Stimulated activated effector memory CD8-positive, alpha-beta T cell treated with anti-CD3 and anti-CD28 coated beads, Interleukin-12 subunit alpha, Interleukin-12 subunit beta, amount 100 ng/mL, for 72 hours (primary cell): ENCODE measurements around the gene OGDHL.
"Not testable (repeated sequence)": the region's sequence is repeated elsewhere in the genome, so short reads cannot be mapped to it uniquely, and the experiment has no call there.

Source experiments
- ATAC-seq: fragments of 150-1000 bp; cut with Tn5 transposase; 2 replicates; pipeline ENCODE4 v1.10.0; 2021
- DNase-seq, 2 donors: peaks; one replicate each; pipeline ENCODE4 v3.0.0; 2021 to 2022; ENCODE audit warnings: low spot score in 2 of 2
- H3K27ac Mint-ChIP-seq: one replicate; pipeline ENCODE4 v1.8.0; 2022; ENCODE audit warnings: mild to moderate bottlenecking, mixed read lengths
- H3K36me3 Mint-ChIP-seq: one replicate; pipeline ENCODE4 v1.8.0; 2022; ENCODE audit warnings: mild to moderate bottlenecking, mixed read lengths
- H3K4me1 Mint-ChIP-seq: one replicate; pipeline ENCODE4 v1.8.0; 2022; ENCODE audit warnings: mixed read lengths
- H3K4me3 Mint-ChIP-seq: one replicate; pipeline ENCODE4 v1.8.0; 2022; ENCODE audit warnings: mild to moderate bottlenecking, mixed read lengths
- H3K9me3 Mint-ChIP-seq: one replicate; pipeline ENCODE4 v1.8.0; 2022; ENCODE audit warnings: mixed read lengths

OGDHL gene

DNA sequence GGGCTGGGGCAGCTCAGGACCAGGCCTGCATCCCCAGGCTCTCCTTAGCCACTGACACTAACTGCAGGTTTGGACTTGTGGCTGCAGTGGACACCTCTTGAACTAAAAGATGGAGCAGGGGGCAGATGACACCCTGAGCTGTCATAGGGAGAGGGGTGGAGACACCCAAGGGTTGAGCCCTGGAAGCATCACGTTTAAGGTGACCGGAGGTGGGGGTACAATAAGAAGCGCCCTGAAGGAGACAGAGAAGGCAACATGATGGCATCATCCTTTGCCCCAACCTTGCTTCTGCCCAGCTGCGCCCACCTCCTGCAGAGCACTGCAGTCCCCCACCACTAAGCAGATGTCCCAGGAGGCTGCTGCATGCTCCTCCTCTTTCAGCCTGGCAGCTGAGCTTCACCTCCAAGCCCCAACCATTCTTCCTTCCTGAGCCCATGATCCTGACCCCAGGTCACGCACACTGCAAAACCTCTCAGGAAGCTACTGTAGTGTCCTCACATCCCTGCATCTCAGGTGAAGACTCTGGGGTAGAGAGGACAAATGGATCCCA lies 25.5 kb downstream of the OGDHL start:
- no peak overlapping the region for H3K4me3 Mint-ChIP-seq
- H3K27ac Mint-ChIP-seq, result no peak overlapping the region
- ATAC-seq (no peak), DNase-seq (no peak)
- peaks cover 3% of the 10 kb centered on the region for H3K4me1 Mint-ChIP-seq
- no peaks in the 10 kb centered on the region for H3K36me3 Mint-ChIP-seq
- H3K9me3 Mint-ChIP-seq, result no peaks in the 10 kb centered on the region

DNA sequence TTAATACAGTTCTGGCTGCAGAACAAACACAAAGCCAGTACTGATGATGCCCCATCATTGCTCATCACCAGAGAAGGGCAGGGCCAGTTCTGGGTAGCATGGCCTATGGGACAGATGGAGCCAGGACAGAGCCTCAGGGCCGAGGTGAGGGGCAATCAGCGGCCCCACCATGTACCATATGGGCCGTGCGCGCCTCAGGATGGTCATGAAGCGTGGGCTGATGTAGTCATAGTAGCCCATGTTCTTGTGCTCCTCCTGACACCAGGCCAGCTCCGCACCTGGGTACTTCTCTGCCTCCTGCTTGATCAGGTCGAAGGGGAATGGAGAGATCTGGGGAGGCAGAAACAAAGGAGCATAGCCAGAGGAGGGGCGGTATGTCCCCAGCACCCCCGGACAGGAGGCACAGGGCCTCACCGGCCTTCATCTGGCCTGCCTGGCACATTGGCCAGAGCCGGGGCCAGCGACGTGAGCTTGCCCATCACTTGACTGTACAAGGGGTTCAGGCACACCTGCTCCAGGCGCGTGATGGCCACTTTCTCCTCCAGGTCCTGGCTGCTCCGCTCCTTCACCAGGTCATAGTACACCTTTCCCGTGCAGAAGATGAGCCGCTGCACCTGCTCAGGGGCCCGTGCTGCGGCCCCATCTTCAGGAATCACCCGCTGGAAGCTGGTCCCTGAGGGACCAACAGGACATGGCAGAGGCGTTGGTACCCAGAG lies 26.1 kb downstream of the OGDHL start:
- H3K36me3 Mint-ChIP-seq, result no peaks in the 10 kb centered on the region
- DNase-seq (no peak), ATAC-seq (no peak)
- H3K27ac Mint-ChIP-seq, result no peak overlapping the region
- H3K9me3 Mint-ChIP-seq, result no peaks in the 10 kb centered on the region
- no peaks in the 10 kb centered on the region for H3K4me1 Mint-ChIP-seq
- no peak overlapping the region for H3K4me3 Mint-ChIP-seq

DNA sequence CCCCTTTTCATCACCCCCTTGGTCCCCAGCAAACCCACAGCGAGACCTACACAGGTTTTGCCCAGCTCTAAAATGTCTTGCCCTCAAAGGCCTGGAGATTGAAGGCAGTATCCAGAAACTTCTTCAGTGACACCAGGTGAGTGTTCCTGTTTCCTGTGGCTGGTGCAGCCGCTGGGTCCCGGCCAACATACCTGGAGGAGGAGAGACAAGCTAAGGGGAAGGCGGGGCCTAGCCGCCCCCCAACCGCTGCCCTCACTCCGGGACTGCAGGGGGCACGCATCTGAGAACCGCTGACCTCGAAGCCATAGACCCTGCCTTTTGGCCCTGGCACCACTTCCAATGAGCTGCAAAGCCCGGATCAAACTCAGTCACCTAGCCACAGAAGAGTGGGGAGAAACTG lies 27.0 kb downstream of the OGDHL start:
- H3K27ac Mint-ChIP-seq, result no peak overlapping the region
- no peak for ATAC-seq
- H3K4me3 Mint-ChIP-seq, result no peak overlapping the region
- no peaks in the 10 kb centered on the region for H3K9me3 Mint-ChIP-seq
- no peaks in the 10 kb centered on the region for H3K36me3 Mint-ChIP-seq
- no peaks in the 10 kb centered on the region for H3K4me1 Mint-ChIP-seq
- no peak for DNase-seq

DNA sequence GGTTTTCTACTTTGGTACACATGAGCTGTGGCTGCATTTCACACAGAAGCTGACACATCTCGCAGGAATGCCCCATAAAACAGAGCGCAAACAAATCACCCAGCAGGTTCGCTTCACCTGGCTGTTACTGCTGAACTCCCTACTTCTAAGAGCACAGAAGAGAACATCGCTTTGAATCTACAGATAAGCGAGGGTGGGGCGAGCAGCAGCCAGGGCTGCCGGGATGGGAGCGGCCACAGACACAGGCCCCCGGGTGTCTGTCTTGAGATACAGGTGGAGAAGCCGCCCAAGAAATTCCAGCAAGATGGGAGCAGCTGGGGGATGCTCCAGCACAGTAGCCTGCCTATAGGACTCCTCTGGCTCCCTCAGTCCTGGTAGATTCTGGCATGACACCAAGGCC lies 27.4 kb downstream of the OGDHL start:
- ATAC-seq (no peak), DNase-seq (no peak)
- Mint-ChIP-seq H3K27ac (no peak overlapping the region), H3K36me3 (no peaks in the 10 kb centered on the region), H3K4me1 (no peaks in the 10 kb centered on the region), H3K4me3 (no peak overlapping the region), H3K9me3 (no peaks in the 10 kb centered on the region)

DNA sequence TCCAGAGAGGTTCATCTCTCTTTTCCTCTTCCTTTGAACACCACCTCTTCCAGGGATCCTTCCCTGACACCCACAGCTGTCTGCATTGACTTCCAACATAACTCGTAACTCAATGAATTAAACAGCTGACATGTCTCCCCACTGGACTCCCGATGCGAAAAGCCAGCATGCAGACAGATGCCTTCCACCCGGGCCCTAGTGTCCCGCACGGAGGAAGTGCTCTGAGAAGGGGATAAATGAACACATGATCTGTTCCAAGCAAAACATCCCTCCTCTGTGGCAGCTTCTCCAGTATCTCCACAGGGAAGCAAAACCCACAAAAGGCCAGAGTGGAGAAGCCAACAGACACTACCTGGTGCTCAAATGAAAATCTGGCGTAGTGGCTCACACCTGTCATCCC lies 28.3 kb downstream of the OGDHL start:
- no peaks in the 10 kb centered on the region for H3K4me1 Mint-ChIP-seq
- H3K4me3 Mint-ChIP-seq, result no peak overlapping the region
- DNase-seq (no peak), ATAC-seq (no peak)
- no peaks in the 10 kb centered on the region for H3K9me3 Mint-ChIP-seq
- no peaks in the 10 kb centered on the region for H3K36me3 Mint-ChIP-seq
- no peak overlapping the region for H3K27ac Mint-ChIP-seq

DNA sequence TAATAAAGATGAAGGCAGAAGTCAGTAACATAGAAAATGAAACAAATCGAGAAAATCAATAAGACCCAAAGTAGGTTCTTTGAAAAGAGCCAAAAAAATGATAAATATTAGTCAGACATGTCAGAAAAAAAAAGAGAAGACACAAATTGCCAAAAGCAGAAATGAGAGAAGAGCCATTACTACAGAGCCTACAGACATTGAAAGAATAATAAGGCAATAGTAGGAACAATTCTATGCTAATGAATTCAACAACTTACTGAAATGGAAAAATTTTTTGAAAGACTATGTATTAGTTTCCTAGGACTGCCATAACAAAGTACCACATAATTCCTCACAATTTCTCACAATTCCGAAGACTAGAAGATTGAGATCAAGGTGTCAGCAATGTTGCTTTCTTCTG lies 35.5 kb downstream of the OGDHL start:
- no peaks in the 10 kb centered on the region for H3K4me1 Mint-ChIP-seq
- H3K9me3 Mint-ChIP-seq, result peaks cover 7% of the 10 kb centered on the region
- H3K27ac Mint-ChIP-seq, result no peak overlapping the region
- ATAC-seq (no peak), DNase-seq (no peak)
- no peak overlapping the region for H3K4me3 Mint-ChIP-seq
- no peaks in the 10 kb centered on the region for H3K36me3 Mint-ChIP-seq

DNA sequence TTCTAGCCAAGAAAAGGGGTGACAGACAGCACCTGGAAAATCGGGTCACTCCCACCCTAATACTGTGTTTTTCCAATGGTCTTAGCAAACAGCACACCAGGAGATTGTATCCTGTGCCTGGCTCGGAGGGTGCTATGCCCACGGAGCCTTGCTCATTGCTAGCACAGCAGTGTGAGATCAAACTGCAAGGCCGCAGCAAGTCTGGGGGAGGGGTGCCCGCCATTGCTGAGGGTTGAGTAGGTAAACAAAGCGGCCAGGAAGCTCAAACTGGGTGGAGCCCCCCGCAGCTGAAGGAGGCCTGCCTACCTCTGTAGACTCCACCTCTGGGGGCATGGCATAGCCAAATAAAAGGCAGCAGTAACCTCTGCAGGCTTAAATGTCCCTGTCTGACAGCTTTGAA lies 47.0 kb downstream of the OGDHL start:
- DNase-seq, H3K36me3 Mint-ChIP-seq, H3K27ac Mint-ChIP-seq: not testable (repeated sequence)

DNA sequence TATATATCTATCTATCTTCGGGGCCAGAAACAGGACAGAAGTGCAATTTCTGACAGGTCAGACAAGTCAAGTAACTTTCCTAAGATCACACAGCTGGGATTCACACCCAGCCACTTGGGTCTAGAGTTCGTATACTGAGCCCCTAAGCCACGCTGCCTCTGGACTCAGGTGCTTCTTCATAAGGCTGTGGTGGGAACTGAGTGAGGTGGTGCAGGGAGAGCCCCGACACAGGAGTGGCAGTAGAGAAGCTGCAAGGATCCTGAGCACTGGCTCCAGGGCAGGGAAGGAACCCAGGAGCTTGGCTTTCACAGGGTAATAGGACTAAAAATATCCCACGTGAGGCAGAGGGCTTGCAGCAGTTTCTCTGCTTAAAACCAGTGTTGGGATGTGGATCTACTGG lies 48.9 kb downstream of the OGDHL start:
- no peak for ATAC-seq
- Mint-ChIP-seq H3K4me1 (no peaks in the 10 kb centered on the region), H3K4me3 (no peak overlapping the region), H3K9me3 (peaks cover 3% of the 10 kb centered on the region), H3K36me3 (no peaks in the 10 kb centered on the region), H3K27ac (no peak overlapping the region)
- no peak for DNase-seq

More for the DNA sequence above, 47.0 kb downstream of the OGDHL start:
- H3K9me3 Mint-ChIP-seq, ATAC-seq, H3K4me3 Mint-ChIP-seq, H3K4me1 Mint-ChIP-seq: not testable (repeated sequence)

DNA sequence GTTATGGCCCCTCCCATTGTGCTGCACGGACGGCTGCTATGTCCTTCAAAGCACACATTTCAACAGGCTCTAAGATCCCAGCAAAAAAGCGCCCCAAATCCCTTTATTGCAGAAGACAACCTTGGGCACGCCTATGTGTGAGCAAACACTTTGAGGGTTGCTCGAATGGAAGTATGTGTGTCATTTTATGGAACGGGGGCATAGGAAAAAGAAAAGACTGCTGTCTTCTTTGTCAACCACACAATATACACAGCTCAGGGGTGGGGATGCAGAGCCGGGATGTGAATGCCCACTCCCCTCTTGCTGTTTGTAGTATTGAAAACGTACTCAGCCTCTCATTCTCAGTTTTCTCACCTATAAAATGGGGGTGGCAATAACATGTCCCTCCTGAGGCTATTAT lies 50.6 kb downstream of the OGDHL start:
- no peak for ATAC-seq
- no peaks in the 10 kb centered on the region for H3K36me3 Mint-ChIP-seq
- H3K4me1 Mint-ChIP-seq, result no peaks in the 10 kb centered on the region

DNA sequence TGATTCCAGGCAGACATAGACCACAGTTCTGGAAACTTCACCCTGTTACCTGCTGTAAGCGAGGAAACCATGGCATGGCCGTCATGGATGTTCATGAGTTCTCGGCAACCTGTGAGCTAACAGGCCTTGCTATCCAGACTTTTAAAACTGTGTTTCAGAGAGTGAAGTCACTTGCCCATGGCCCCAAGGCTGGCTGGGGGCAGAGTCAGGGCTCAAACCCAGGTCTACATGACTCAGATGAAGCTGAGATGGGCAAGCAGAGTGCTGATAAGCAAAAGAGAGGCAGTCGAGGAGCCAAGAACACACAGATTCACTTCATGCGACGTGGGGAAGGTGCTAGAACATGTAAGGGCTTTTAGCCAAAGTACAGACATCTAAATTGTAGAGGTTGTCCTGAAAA lies 51.2 kb downstream of the OGDHL start:
- ATAC-seq, result no peak
- Mint-ChIP-seq H3K36me3 (no peaks in the 10 kb centered on the region), H3K4me1 (no peaks in the 10 kb centered on the region), H3K27ac (no peak overlapping the region), H3K9me3 (no peaks in the 10 kb centered on the region), H3K4me3 (no peak overlapping the region)
- no peak for DNase-seq

More for the DNA sequence above, 50.6 kb downstream of the OGDHL start:
- no peak for DNase-seq
- no peak overlapping the region for H3K27ac Mint-ChIP-seq
- no peaks in the 10 kb centered on the region for H3K9me3 Mint-ChIP-seq
- no peak overlapping the region for H3K4me3 Mint-ChIP-seq

DNA sequence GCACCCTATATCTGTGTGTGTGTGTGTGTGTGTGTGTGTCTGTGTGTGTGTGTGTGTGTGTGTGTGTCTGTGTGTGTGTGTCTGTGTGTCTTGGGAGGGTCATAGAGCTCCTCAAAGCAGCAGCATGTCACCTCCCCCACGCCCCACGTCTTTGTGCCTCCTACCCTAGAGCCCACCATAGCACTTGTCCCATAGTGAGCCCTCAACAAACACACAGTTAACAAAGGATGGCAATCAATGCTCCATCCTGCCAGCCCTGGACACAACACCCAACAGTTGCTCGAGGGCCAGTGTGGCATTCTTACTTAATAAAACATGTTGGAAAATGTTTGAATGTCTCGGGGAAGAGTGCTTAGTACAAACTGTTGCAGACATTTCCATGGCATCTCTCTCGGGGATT lies 52.2 kb downstream of the OGDHL start:
- DNase-seq (no peak), ATAC-seq (no peak)
- Mint-ChIP-seq H3K27ac (no peak overlapping the region), H3K4me1 (no peaks in the 10 kb centered on the region), H3K9me3 (peaks cover 2% of the 10 kb centered on the region), H3K36me3 (no peaks in the 10 kb centered on the region), H3K4me3 (no peak overlapping the region)

DNA sequence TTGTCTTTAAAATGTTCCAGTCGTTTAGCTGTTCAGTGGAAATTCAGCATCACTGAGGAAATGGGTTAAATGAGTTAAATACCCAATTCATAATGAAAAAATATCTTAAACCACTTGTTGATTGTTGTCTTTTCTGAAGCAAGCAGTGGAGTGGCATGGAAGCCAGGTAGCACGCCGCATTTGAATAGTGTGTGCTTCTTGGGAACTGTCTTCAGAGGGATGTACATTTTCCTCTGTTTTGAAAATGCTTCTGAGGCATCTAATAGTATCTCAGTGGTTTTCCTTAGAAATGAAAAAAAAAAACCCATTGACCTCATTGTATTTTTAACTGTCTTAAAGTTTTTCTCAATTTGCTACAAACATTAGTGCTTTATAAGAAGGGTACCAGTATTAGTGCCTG lies 54.5 kb downstream of the OGDHL start:
- Mint-ChIP-seq H3K36me3 (no peaks in the 10 kb centered on the region), H3K27ac (no peak overlapping the region), H3K4me1 (no peaks in the 10 kb centered on the region), H3K9me3 (peaks cover 2% of the 10 kb centered on the region), H3K4me3 (no peak overlapping the region)
- ATAC-seq, result no peak
- DNase-seq, result no peak

DNA sequence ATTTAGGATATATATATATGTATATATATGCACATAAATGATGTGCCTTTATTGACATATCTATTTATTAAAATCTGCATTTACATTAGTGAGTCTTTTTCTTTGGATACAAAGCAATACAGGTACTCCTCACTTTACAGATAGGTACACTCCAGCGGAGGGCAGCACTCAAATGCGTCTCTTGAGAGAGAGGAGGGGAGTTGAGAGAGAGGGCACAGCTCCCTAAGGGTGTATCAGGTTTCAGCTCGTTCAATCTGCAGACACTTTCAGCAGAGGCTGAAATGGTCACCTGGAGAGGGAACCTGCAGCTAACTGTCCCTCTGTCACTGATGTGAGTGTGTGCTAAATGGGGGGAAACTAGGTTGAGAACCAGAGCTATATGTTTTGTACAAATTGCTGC lies 61.1 kb downstream of the OGDHL start:
- Mint-ChIP-seq H3K9me3 (peaks cover 2% of the 10 kb centered on the region), H3K4me1 (no peaks in the 10 kb centered on the region), H3K27ac (no peak overlapping the region), H3K36me3 (no peaks in the 10 kb centered on the region), H3K4me3 (no peak overlapping the region)
- ATAC-seq, result no peak
- DNase-seq, result no peak

DNA sequence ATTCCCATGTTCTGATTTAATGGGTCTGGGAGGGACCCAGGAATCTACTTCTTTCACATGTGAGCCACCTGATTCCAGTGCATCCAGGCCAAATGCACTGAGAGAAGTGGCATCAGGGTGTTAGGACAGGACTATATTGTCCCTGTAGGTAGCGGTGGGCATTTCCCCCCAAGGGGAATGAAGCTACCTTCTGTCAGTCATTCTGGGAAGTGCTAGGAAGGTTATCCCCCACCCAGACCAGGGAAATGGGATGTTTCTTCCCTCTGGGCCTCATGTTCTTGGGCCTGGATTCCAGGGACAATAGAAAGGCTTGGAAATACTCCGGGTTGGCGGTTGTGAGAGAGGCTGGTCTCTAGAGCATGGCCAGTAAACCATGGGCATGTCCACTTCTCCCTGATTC lies 61.9 kb downstream of the OGDHL start:
- Mint-ChIP-seq H3K36me3 (no peaks in the 10 kb centered on the region), H3K4me3 (no peak overlapping the region), H3K9me3 (no peaks in the 10 kb centered on the region), H3K27ac (no peak overlapping the region), H3K4me1 (no peaks in the 10 kb centered on the region)
- ATAC-seq (no peak), DNase-seq (no peak)

DNA sequence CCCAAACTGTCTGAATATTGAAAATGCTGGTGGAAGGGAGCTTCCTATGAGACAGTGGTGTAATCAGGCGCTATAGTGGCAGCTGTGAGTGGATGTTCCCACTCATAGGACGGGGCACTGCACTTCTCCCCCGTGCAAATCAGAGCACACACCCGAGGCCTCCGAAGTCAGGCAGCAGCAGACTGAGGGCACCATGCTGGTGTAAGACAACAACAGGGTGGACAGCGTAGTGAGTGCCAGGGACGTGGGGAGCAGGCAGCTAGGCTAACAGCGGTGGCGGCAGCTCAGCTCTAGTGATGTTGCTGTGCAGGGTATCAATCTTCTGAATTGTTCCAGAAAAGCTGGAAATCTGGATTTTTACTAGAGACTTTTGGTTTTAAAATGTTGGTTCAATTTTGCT lies 63.4 kb downstream of the OGDHL start:
- no peaks in the 10 kb centered on the region for H3K36me3 Mint-ChIP-seq
- H3K27ac Mint-ChIP-seq, result no peak overlapping the region
- ATAC-seq (no peak), DNase-seq (no peak)
- no peak overlapping the region for H3K4me3 Mint-ChIP-seq
- H3K9me3 Mint-ChIP-seq, result no peaks in the 10 kb centered on the region
- H3K4me1 Mint-ChIP-seq, result no peaks in the 10 kb centered on the region

DNA sequence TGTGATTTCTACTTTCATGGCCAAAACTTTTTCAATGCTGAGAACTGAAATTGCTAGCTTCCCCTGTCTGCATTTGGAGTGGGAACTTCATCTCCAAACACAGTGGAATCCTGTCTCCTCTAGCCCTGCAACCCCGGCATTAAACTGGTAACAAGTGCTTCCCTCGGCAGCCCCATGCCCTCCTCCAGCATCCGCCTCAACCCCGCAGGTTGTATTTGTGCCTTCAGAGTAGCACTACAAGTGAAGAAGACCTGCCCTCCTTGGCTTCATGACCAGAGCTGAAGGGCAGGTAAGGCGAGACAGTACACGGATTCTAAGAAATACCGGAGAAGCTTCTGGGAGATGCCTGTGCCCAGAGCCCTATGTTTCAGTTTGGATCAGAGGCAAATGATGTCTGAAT lies 65.8 kb downstream of the OGDHL start:
- H3K4me1 Mint-ChIP-seq, result no peaks in the 10 kb centered on the region
- no peak for ATAC-seq

DNA sequence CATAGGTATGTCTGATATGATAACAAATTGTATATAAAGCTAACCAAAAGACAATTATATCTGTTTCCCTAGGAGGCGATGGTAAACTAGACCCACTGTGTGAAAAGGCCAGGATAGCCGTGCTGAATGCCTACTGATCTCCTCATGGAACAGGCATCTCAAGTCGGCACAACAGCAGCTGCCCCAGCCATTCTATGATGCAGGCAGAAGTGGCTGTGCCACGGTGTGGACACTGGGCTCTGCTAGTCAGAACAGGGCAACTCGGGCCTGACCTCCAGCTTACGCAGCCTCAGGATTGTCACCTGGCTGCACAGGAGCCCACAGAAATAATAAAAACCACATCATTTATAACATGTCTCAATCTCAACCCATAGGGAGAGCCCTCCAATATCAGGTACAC lies 67.7 kb downstream of the OGDHL start:
- H3K4me1 Mint-ChIP-seq, result no peaks in the 10 kb centered on the region
- ATAC-seq (no peak), DNase-seq (no peak)
- no peak overlapping the region for H3K4me3 Mint-ChIP-seq
- H3K36me3 Mint-ChIP-seq, result no peaks in the 10 kb centered on the region
- H3K9me3 Mint-ChIP-seq, result no peaks in the 10 kb centered on the region
- no peak overlapping the region for H3K27ac Mint-ChIP-seq

More for the DNA sequence above, 65.8 kb downstream of the OGDHL start:
- Mint-ChIP-seq H3K27ac (no peak overlapping the region), H3K4me3 (no peak overlapping the region), H3K9me3 (no peaks in the 10 kb centered on the region), H3K36me3 (no peaks in the 10 kb centered on the region)
- no peak for DNase-seq
